GM12878 (cell line): ENCODE data around the gene PCDHGA10. TPM values are rescaled to one million over a fixed set of nuclear protein-coding genes. Genes with fewer than 3 reads are reported as not detected.
"Not testable (repeated sequence)": the region's sequence is repeated elsewhere in the genome, so short reads cannot be mapped to it uniquely, and the experiment has no call there.

ENCODE experiments used
- ATAC-seq: fragments of 200-7000 bp; cut with Tn5 transposase; 3 replicates; pipeline ENCODE4 v1.9.1; 2020; ENCODE audit warnings: mild to moderate bottlenecking, moderate library complexity
- BruUV-seq: library from RNA; stranded (reverse); fragments of 400-500 nt; replicated peaks from 2 replicates; lab custom pipeline; 2021; lab: Mats Ljungman, UMichigan
- CTCF ChIA-PET: fragments of 300-600 bp; sonication (Branson Sonifier 250); formaldehyde crosslinking; extraction: SDS; loops from one replicate; lab custom pipeline; 2021; ENCODE audit warnings: inconsistent platforms; lab: Yijun Ruan, JAX
- POLR2A ChIA-PET: fragments of 350-600 bp; formaldehyde crosslinking; extraction: SDS; loops from one replicate; lab custom pipeline; 2021; ENCODE audit warnings: inconsistent platforms; lab: Charles Lee
- RAD21 ChIA-PET: fragments of 300-600 bp; sonication (Branson Sonifier 250); formaldehyde crosslinking; loops from one replicate; lab custom pipeline; 2023; ENCODE audit warnings: antibody characterized with exemption; ENCODE audit not compliant: unreplicated experiment; lab: Charles Lee
- SMC1A ChIA-PET: fragments of 300-600 bp; sonication (Branson Sonifier 250); formaldehyde crosslinking; loops from one replicate; lab custom pipeline; 2023; ENCODE audit not compliant: unreplicated experiment, uncharacterized antibody; lab: Charles Lee
- DNase-seq: peaks from one replicate; pipeline ENCODE4 v3.0.0-alpha.2; 2011; ENCODE audit warnings: low read depth, low spot score
- FAIRE-seq: peaks from 3 replicates; lab custom pipeline; 2011; peaks lifted over from hg19 to GRCh38; lab: Jason Lieb, UNC
- H2AFZ ChIP-seq: 2 replicates; pipeline ENCODE4 v1.6.0; 2011; ENCODE audit warnings: low read depth, low read length, control low read depth; ENCODE audit not compliant: control insufficient read depth
- H3K27ac ChIP-seq: 2 replicates; pipeline ENCODE4 v1.5.1; 2011; ENCODE audit warnings: control low read depth; ENCODE audit not compliant: control insufficient read depth, insufficient read depth
- H3K27me3 ChIP-seq, 2 experiments: replicated peaks in 1 of 2; 2 replicates each; pipeline versions ENCODE4 v1.6.0 to v1.6.1; 2011; ENCODE audit warnings: low read length in 1 of 2; ENCODE audit not compliant: control insufficient read depth in 2 of 2, insufficient read depth in 2 of 2
- H3K36me3 ChIP-seq, 2 experiments: 2 replicates each; pipeline ENCODE4 v1.5.1; 2011; ENCODE audit warnings: low read length in 1 of 2; ENCODE audit not compliant: control insufficient read depth in 2 of 2, insufficient read depth in 2 of 2
- H3K4me1 ChIP-seq: 2 replicates; pipeline ENCODE4 v1.6.1; 2011; ENCODE audit warnings: mild to moderate bottlenecking, low read length, moderate library complexity, mixed read lengths; ENCODE audit not compliant: control insufficient read depth, insufficient read depth
- H3K4me2 ChIP-seq: 2 replicates; pipeline ENCODE4 v1.6.0; 2011; ENCODE audit warnings: control low read depth; ENCODE audit not compliant: control insufficient read depth, insufficient read depth
- H3K4me3 ChIP-seq: fragments of 200-600 bp; sonication (generic); 2 replicates; pipeline ENCODE4 v1.5.1; 2016
- H3K79me2 ChIP-seq: 2 replicates; pipeline ENCODE4 v1.6.0; 2011; ENCODE audit warnings: low read length; ENCODE audit not compliant: control insufficient read depth, insufficient read depth
- H3K9ac ChIP-seq: 2 replicates; pipeline ENCODE4 v1.8.0; 2011; ENCODE audit warnings: low read length, control low read depth, mixed read lengths; ENCODE audit not compliant: control insufficient read depth, insufficient read depth
- H3K9me3 ChIP-seq: replicated peaks from 3 replicates; pipeline ENCODE4 v1.5.1; 2011; ENCODE audit warnings: mild to moderate bottlenecking, low read length; ENCODE audit not compliant: control insufficient read depth, insufficient read depth
- H4K20me1 ChIP-seq: 2 replicates; pipeline ENCODE4 v1.6.0; 2011; ENCODE audit not compliant: control insufficient read depth, insufficient read depth
- BHLHE40 ChIP-seq, 2 experiments: fragments of 450-650 bp in 1 of 2; IDR thresholded peaks; 2 replicates each; pipeline ENCODE4 v1.6.1; 2011 to 2017; ENCODE audit warnings: low read depth in 2 of 2, borderline replicate concordance in 1 of 2, improper control_type of control experiment in 1 of 2, low read length in 1 of 2, mild to moderate bottlenecking in 1 of 2
- BMI1 ChIP-seq: fragments of 450-650 bp; IDR thresholded peaks from 2 replicates; pipeline ENCODE4 v1.6.1; 2016; ENCODE audit warnings: mild to moderate bottlenecking, moderate library complexity, borderline replicate concordance
- CHD2 ChIP-seq: IDR thresholded peaks from 2 replicates; pipeline ENCODE4 v1.6.1; 2011; ENCODE audit warnings: low read depth, low read length, improper control_type of control experiment, borderline replicate concordance
- CTCF ChIP-seq, 3 experiments: IDR thresholded peaks in 2 of 3; conservative IDR thresholded peaks in 1 of 3; 2 replicates each; pipeline ENCODE4 v1.5.1; 2011; ENCODE audit warnings: low read depth in 3 of 3, low read length in 3 of 3, mild to moderate bottlenecking in 3 of 3, control low read depth in 2 of 3, moderate library complexity in 2 of 3, inconsistent platforms in 1 of 3, mixed read lengths in 1 of 3; ENCODE audit not compliant: control insufficient read depth in 2 of 3, insufficient read depth in 1 of 3; ENCODE audit errors: extremely low read depth in 1 of 3
- EP300 ChIP-seq, 2 experiments: fragments of 150-350 bp in 1 of 2; IDR thresholded peaks; 2 replicates each; pipeline ENCODE4 v1.6.1; 2011 to 2012; ENCODE audit warnings: low read depth in 2 of 2, low read length in 2 of 2, borderline replicate concordance in 1 of 2, improper control_type of control experiment in 1 of 2, inconsistent platforms in 1 of 2; ENCODE audit not compliant: control insufficient read depth in 1 of 2
- HDAC2 ChIP-seq: fragments of 200-600 bp; sonication (generic); IDR thresholded peaks from 2 replicates; pipeline ENCODE4 v1.6.1; 2017
- RBBP5 ChIP-seq: fragments of 200-600 bp; sonication (generic); conservative IDR thresholded peaks from 2 replicates; pipeline ENCODE4 v1.6.1; 2016
- SMC3 ChIP-seq: IDR thresholded peaks from 2 replicates; pipeline ENCODE4 v1.6.1; 2011; ENCODE audit warnings: low read length, improper control_type of control experiment, borderline replicate concordance
- ZNF24 ChIP-seq: fragments of 450-650 bp; IDR thresholded peaks from 2 replicates; pipeline ENCODE4 v1.6.1; 2017; ENCODE audit warnings: antibody characterized with exemption, mild to moderate bottlenecking
- WGBS: methylation state at CpG from one replicate; pipeline ENCODE4 v1.1.6; 2016; ENCODE audit warnings: low lambda C conversion rate; ENCODE audit not compliant: insufficient replicate concordance, insufficient coverage; ENCODE audit errors: missing lambda C conversion rate; 5-methylcytosine and 5-hydroxymethylcytosine counted together
- in situ Hi-C: fragments of 300-500 bp; cut with MboI; formaldehyde crosslinking; loops from 9 replicates; pipeline ENCODE4 v1.14.3; 2018; ENCODE audit warnings: mixed read lengths
- intact Hi-C: fragments of 100-400 bp; cut with micrococcal nuclease; formaldehyde crosslinking; loops from one replicate; pipeline ENCODE4 v1.14.2; 2022; ENCODE audit not compliant: unreplicated experiment
- polyA plus RNA-seq, 11 experiments: library from polyadenylated mRNA; depleted of rRNA in 4 of 11; unstranded in 6 of 11; stranded (reverse) in 5 of 11; fragments of >200 nt; fragmentation: Nextera tagmentation in 4 of 11; fragmentation: Illumina TruSeq in 1 of 11; extraction: Ambion mirVana in 4 of 11; extraction: Trizol in 1 of 11; gene quantifications; 1 replicate in 1 of 11; 2 replicates in 10 of 11; pipeline versions ENCODE4 v1.2.1 to v1.2.3, GENCODE V29; 2011 to 2016; ENCODE audit warnings: inconsistent platforms in 2 of 11, missing spikeins in 2 of 11, low read depth in 1 of 11
- total RNA-seq, 4 experiments: library from RNA; depleted of rRNA in 3 of 4; stranded (reverse); fragments of >200 nt in 3 of 4; fragmentation: Illumina TruSeq in 1 of 4; extraction: Trizol in 1 of 4; gene quantifications; 2 replicates each; pipeline versions ENCODE4 v1.2.1 to v1.2.3, GENCODE V29; 2013 to 2021

PCDHGA10 gene
- total and polyA plus RNA-seq, 10 of the 15 experiments (the other 5 are each of a cell fraction or from before 2014, with no cell fraction given), result 0.39 to 2.2 (median 1.1) TPM

DNA sequence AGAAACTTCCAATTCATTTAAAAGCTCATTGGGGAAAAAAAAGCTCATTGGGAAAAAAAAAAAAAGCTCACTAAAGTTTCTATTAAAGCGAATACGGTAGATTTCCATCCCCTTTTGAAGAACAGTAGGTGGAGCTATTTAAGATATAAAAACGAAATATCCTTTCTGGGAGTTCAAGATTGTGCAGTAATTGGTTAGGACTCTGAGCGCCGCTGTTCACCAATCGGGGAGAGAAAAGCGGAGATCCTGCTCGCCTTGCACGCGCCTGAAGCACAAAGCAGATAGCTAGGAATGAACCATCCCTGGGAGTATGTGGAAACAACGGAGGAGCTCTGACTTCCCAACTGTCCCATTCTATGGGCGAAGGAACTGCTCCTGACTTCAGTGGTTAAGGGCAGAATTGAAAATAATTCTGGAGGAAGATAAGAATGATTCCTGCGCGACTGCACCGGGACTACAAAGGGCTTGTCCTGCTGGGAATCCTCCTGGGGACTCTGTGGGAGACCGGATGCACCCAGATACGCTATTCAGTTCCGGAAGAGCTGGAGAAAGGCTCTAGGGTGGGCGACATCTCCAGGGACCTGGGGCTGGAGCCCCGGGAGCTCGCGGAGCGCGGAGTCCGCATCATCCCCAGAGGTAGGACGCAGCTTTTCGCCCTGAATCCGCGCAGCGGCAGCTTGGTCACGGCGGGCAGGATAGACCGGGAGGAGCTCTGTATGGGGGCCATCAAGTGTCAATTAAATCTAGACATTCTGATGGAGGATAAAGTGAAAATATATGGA lies 17.7 kb downstream of the PCDHGA10 start, which contains the start of gene PCDHGA12 (continued):
- TF ChIP-seq CTCF (IDR thresholded peaks at IDR 0.05 in 2 of 3, conservative IDR thresholded peaks at IDR 0.05 in 1 of 3; ENCODE audit: control insufficient read depth in 2 of 3, extremely low read depth in 1 of 3, insufficient read depth in 1 of 3, low read depth in 3 of 3, low read length in 3 of 3), result peak; percentile 62 to 82 (median 68)
- TF ChIP-seq SMC3, result peak; percentile 61; the same call in 1 of the 2 replicates
- no peak for TF ChIP-seq BMI1
- no peak for TF ChIP-seq HDAC2
- TF ChIP-seq BHLHE40 (IDR thresholded peaks at IDR 0.05; ENCODE audit: borderline replicate concordance in 1 of 2, low read depth in 2 of 2, low read length in 1 of 2), result 0 out of 4 replicates have a peak, but pooled peaks of 1 of the 2 experiments have one; percentile 37

DNA sequence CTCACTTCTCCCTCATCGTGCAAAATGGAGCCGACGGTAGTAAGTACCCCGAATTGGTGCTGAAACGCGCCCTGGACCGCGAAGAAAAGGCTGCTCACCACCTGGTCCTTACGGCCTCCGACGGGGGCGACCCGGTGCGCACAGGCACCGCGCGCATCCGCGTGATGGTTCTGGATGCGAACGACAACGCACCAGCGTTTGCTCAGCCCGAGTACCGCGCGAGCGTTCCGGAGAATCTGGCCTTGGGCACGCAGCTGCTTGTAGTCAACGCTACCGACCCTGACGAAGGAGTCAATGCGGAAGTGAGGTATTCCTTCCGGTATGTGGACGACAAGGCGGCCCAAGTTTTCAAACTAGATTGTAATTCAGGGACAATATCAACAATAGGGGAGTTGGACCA lies 18.5 kb downstream of the PCDHGA10 start:
- H3K36me3 ChIP-seq, result no peaks in the 10 kb centered on the region
- H3K9me3 ChIP-seq, result peaks cover 18% of the 10 kb centered on the region; the same call in 2 of the 3 replicates
- no peaks in the 10 kb centered on the region; the same call in 1 of the 2 replicates for H3K4me1 ChIP-seq
- no peak for FAIRE-seq
- H3K4me3 ChIP-seq, result no peak overlapping the region
- intact Hi-C loops (no loop called here), in situ Hi-C loops (no loop called here)
- TF ChIP-seq RBBP5 (no peak), ZNF24 (no peak), EP300 (IDR thresholded peaks at IDR 0.05; ENCODE audit: borderline replicate concordance in 1 of 2, control insufficient read depth in 1 of 2, low read depth in 2 of 2, low read length in 2 of 2) (no peak), CHD2 (no peak)
- no peak overlapping the region for H3K9ac ChIP-seq
- ChIA-PET SMC1A (interaction anchor here (0.9 to 2.8 kb wide), 10 partner anchors 44 to 132 kb away, joined by 3 to 20 read pairs (median 7); partner anchors contain the start of genes PCDHGB3 and PCDHGC3), POLR2A (no interaction called here), RAD21 (interaction anchor here (1.1 to 1.9 kb wide), 5 partner anchors 10 to 82 kb away, joined by 3 to 16 read pairs (median 8); partner anchors contain the start of genes PCDHGA11, PCDHGB3 and PCDHGC5), CTCF (interaction anchor here (1.1 to 4.2 kb wide), 15 partner anchors 8 to 132 kb away, joined by 3 to 61 read pairs (median 15); partner anchors contain the start of genes PCDHGA10, PCDHGA11, PCDHGB3 and PCDHGB7)
- H3K4me2 ChIP-seq, result peak overlapping the region; percentile 43
- BruUV-seq, result no TSS peak
- WGBS, result 61% methylated on average over 37 of the region's 37 CpGs
- no peaks in the 10 kb centered on the region for H3K79me2 ChIP-seq
- peak; percentile 56 for ATAC-seq
- DNase-seq, result no peak
- H3K27ac ChIP-seq, result no peak overlapping the region
- no peaks in the 10 kb centered on the region for H4K20me1 ChIP-seq
- peak overlapping the region; percentile 81; the same call in 1 of the 2 replicates for H2AFZ ChIP-seq
- H3K27me3 ChIP-seq, result no peaks in the 10 kb centered on the region

DNA sequence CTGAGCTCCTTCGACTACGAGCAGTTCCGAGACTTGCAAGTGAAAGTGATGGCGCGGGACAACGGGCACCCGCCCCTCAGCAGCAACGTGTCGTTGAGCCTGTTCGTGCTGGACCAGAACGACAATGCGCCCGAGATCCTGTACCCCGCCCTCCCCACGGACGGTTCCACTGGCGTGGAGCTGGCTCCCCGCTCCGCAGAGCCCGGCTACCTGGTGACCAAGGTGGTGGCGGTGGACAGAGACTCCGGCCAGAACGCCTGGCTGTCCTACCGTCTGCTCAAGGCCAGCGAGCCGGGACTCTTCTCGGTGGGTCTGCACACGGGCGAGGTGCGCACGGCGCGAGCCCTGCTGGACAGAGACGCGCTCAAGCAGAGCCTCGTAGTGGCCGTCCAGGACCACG lies 19.5 kb downstream of the PCDHGA10 start:
- H3K9ac ChIP-seq, H3K27ac ChIP-seq, H3K4me3 ChIP-seq, RAD21 ChIA-PET, BruUV-seq, ATAC-seq, FAIRE-seq, H3K4me2 ChIP-seq, DNase-seq, intact Hi-C loops, H3K4me1 ChIP-seq, H4K20me1 ChIP-seq, H2AFZ ChIP-seq, POLR2A ChIA-PET, H3K27me3 ChIP-seq, in situ Hi-C loops, H3K36me3 ChIP-seq, H3K79me2 ChIP-seq: not testable (repeated sequence)
- CTCF ChIA-PET, result interaction anchor here (2.6 to 2.9 kb wide), 2 partner anchors 11 to 131 kb away, joined by 36 to 46 read pairs; partner anchors contain the start of gene PCDHGA11
- 99% methylated on average over 16 of the region's 38 CpGs for WGBS
- H3K9me3 ChIP-seq, result peaks cover 16% of the 10 kb centered on the region; the same call in 2 of the 3 replicates
- SMC1A ChIA-PET, result interaction anchor here (0.6 kb wide), 1 partner anchor 92 kb away, joined by 3 read pairs; no protein-coding TSS in a partner anchor
